HFFc6 (cell line): Measurements from ENCODE around the gene SLC17A8. TPM values are rescaled to one million over a fixed set of nuclear protein-coding genes. Genes with fewer than 3 reads are reported as not detected.

Experiments
- DNase-seq: peaks from one replicate; pipeline ENCODE4 v3.0.0-alpha.2; 2018
- H3K27ac Mint-ChIP-seq: 2 replicates; pipeline ENCODE4 v1.8.0; 2020; ENCODE audit warnings: mild to moderate bottlenecking, mixed read lengths
- H3K27me3 Mint-ChIP-seq: 2 replicates; pipeline ENCODE4 v1.8.0; 2021; ENCODE audit warnings: mild to moderate bottlenecking, moderate library complexity, mixed read lengths; ENCODE audit not compliant: insufficient read depth
- H3K36me3 Mint-ChIP-seq: 2 replicates; pipeline ENCODE4 v1.8.0; 2021; ENCODE audit warnings: low read depth, mixed read lengths
- H3K4me1 Mint-ChIP-seq: 2 replicates; pipeline ENCODE4 v1.8.0; 2020; ENCODE audit warnings: low read depth, mixed read lengths
- H3K4me3 Mint-ChIP-seq: 2 replicates; pipeline ENCODE4 v1.8.0; 2020; ENCODE audit warnings: mild to moderate bottlenecking, moderate library complexity, mixed read lengths
- H3K9me3 Mint-ChIP-seq: 2 replicates; pipeline ENCODE4 v1.8.0; 2020; ENCODE audit warnings: mild to moderate bottlenecking, mixed read lengths
- CTCF ChIP-seq: fragments of 200-600 bp; sonication (generic); IDR thresholded peaks from 2 replicates; pipeline ENCODE4 v1.5.0; 2021; ENCODE audit warnings: antibody characterized with exemption, mild to moderate bottlenecking
- total RNA-seq, 6 experiments: library from RNA; stranded (reverse); fragmentation: NEBNext Ultra II Directional; extraction: Animal tissue kit (Norgen Biotek cat#: 25700); gene quantifications; 2 replicates in 1 of 6; 3 replicates in 5 of 6; pipeline ENCODE4 v1.2.3, GENCODE V29; 2021

SLC17A8 gene
- total RNA-seq, 6 experiments from 2014 or later: not detected

- no peaks in the 10 kb centered on the region for H3K36me3 Mint-ChIP-seq
- H3K4me3 Mint-ChIP-seq: no peak overlapping the region
- H3K9me3 Mint-ChIP-seq: no peaks in the 10 kb centered on the region
- no peak overlapping the region for H3K27ac Mint-ChIP-seq
- peaks cover 21% of the 10 kb centered on the region for H3K27me3 Mint-ChIP-seq
- no peak for TF ChIP-seq CTCF
- DNase-seq: no peak
- H3K4me1 Mint-ChIP-seq: peaks cover 7% of the 10 kb centered on the region
Measured at GRCh38 chr12:100360450-100360849, 3.6 kb downstream of the SLC17A8 start.

DNA sequence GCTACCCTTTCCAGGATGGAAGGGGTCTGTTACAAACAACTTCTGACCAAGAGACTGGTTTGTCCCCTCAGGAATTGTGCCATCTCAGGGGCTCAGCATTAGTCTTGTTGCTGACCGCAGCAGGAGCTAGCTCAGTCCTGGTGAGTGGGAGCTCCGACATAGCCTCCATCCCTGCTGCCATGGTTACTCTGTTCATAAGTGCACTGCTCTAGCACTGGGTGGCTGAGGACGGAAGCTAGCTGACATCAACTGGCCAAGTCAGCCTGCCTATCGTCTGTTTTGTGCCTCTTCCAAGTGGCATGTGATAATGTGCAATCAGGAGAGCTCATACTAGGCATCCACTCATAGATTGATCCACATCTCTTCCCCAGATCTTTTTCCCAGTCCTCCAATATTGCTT lies 7.5 kb downstream of the SLC17A8 start:
- H3K4me3 Mint-ChIP-seq: no peak overlapping the region
- H3K27ac Mint-ChIP-seq: no peak overlapping the region
- TF ChIP-seq CTCF: no peak
- H3K27me3 Mint-ChIP-seq: peaks cover 7% of the 10 kb centered on the region; the same call in 1 of the 2 replicates
- H3K36me3 Mint-ChIP-seq: no peaks in the 10 kb centered on the region
- no peak for DNase-seq
- peaks cover 7% of the 10 kb centered on the region for H3K4me1 Mint-ChIP-seq
- H3K9me3 Mint-ChIP-seq: no peaks in the 10 kb centered on the region

GRCh38 chr12:100365411-100365810 lies 8.5 kb downstream of the SLC17A8 start:
- H3K27me3 Mint-ChIP-seq: peaks cover 7% of the 10 kb centered on the region; the same call in 1 of the 2 replicates
- H3K27ac Mint-ChIP-seq: no peak overlapping the region
- no peaks in the 10 kb centered on the region for H3K36me3 Mint-ChIP-seq
- TF ChIP-seq CTCF: no peak
- no peak for DNase-seq
- H3K9me3 Mint-ChIP-seq: no peaks in the 10 kb centered on the region
- H3K4me1 Mint-ChIP-seq: no peaks in the 10 kb centered on the region
- H3K4me3 Mint-ChIP-seq: no peak overlapping the region

GRCh38 chr12:100368066-100368465 lies 11.2 kb downstream of the SLC17A8 start:
- Mint-ChIP-seq H3K9me3 (no peaks in the 10 kb centered on the region), H3K4me3 (no peak overlapping the region), H3K4me1 (no peaks in the 10 kb centered on the region), H3K36me3 (no peaks in the 10 kb centered on the region), H3K27ac (no peak overlapping the region), H3K27me3 (peaks cover 5% of the 10 kb centered on the region)
- TF ChIP-seq CTCF: no peak
- DNase-seq: no peak

- Mint-ChIP-seq H3K4me3 (no peak overlapping the region), H3K9me3 (no peaks in the 10 kb centered on the region), H3K27ac (no peak overlapping the region), H3K4me1 (0 out of 2 replicates have a peak, but pooled peaks cover 5% of the 10 kb centered on the region), H3K27me3 (peaks cover 5% of the 10 kb centered on the region), H3K36me3 (no peaks in the 10 kb centered on the region)
- no peak for TF ChIP-seq CTCF
- no peak for DNase-seq
Measured at GRCh38 chr12:100371146-100371545, 14.3 kb downstream of the SLC17A8 start.
